Right renal cortex interstitium (tissue), 3 donors: ENCODE data around the gene TOP1. TPM values are rescaled to one million over a fixed set of nuclear protein-coding genes. Genes with fewer than 3 reads are reported as not detected.

Experiments
- polyA plus RNA-seq, 3 donors: library from polyadenylated mRNA; unstranded; fragments of 120-200 nt; gene quantifications; one replicate each; pipeline ENCODE4 v1.2.1, GENCODE V29; 2013; ENCODE audit not compliant: insufficient read length in 3 of 3

TOP1 gene
- polyA plus RNA-seq, 3 donors = 116 to 123 (median 120) TPM

Other genes with a start within 250 kb of the TOP1 start
- 100 to 1,000 TPM; 112 to 145 (median 120) TPM for gene PLCG1, start 108.7 kb downstream of the TOP1 start, polyA plus RNA-seq